ENCODE data around the gene PRELP.

The PRELP gene

DNA sequence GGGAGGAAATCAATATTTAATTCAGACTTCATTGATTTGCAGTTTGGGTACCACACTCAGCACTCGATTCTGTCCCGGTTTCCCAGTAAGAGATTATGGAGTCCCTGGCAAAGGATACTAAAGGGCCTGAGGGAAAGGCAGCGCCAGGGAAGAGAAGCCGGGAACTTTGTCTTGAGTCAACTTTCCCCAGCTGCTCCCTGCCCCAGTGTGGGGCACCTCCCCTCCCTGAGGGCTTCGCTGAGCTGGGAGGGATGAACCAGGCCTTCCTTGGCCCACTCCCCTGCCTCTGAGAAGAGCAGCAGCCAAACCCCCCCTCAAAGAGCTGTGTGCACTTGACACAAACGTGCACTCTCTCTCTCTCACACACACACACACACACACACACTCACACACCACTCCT is 51.0 kb downstream of the PRELP start:
- peak; percentile 39 for DNase-seq

DNA sequence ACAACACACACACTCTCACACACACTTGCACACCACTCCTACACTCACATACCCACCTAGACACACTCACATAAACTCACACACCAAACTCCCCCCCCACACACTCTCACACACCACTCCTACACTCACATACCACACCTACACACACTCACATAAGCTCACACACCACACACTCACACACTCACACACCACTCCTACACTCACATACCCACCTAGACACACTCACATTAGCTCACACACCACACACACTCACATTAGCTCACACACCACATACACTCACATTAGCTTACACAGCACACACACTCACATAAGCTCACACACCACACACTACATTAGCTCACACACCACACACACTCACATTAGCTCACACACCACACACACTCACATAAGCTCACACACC is 51.4 kb downstream of the PRELP start:
- no peak for DNase-seq

DNA sequence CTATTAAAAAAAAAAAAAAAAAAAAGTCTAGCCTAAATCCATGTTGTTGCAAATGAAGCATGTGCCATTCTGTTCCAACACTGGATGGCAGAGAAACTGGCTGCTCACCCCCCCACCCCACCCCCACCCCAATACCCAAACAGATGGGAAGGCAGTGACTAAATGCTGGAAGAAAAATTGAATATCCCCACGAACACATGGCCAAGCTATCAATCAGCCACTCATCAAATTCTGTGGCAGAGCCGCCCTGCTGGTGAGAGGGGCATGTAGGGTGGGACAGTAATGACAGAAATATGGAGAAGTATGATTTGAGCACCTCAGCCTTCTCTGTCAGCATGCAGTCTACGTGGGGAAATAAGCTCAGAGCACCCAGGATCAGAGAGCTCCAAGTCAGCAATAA is 52.5 kb downstream of the PRELP start:
- peak; percentile 75 for DNase-seq

DNA sequence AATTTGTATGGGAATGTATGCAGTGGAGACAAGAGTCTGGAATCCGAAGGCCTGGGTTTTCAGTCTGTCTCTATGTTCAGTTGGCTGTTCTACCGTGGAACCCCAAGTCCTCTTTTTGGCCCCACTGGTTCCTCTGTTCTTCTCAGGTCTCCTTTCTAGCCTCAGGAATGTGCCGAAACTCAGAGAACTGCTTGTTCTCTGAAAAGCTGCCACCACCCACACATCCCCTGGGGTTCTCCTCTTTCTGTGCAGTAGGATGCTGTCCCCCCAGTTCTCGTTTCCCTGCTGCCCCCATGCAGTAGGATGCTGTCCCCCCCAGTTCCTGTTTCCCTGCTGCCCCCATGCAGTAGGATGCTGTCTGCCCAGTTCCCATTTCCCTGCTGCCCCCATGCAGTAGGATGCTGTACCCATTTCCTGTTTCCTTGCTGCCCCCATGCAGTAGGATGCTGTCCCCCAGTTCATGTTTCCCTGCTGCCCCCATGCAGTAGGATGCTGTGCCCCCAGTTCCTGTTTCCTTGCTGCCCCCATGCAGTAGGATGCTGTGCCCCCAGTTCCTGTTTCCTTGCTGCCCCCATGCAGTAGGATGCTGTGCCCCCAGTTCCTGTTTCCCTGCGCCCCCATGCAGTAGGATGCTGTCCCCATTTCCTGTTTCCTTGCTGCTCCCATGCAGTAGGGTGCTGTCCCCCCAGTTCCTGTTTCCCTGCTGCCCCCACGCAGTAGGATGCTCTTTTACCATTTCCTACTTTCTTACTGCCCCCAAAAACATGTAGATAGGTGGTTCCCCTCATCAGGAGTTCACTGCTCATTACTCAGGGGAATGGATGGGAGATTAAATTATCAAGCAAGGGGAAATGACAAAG is 53.6 kb downstream of the PRELP start:
- DNase-seq: no peak

DNA sequence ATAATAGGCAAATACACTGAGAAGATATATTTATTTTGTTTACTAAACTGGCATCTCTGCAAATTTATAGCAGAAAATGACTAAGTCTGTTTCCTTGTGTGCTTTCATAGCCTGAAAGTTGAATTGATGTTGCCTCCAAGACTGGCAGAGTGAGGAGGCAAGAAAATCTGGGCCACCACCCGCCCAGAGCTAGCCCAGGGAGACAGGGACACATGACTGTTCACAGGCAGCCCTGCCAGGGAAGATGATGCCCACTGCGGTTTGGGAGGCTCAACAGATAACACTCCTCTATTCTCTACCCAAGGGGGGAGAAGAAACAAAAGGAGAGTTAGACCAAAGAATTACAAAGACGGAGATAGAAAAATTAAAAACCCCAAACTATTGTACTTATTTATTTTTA is 55.5 kb downstream of the PRELP start:
- no peak for DNase-seq

DNA sequence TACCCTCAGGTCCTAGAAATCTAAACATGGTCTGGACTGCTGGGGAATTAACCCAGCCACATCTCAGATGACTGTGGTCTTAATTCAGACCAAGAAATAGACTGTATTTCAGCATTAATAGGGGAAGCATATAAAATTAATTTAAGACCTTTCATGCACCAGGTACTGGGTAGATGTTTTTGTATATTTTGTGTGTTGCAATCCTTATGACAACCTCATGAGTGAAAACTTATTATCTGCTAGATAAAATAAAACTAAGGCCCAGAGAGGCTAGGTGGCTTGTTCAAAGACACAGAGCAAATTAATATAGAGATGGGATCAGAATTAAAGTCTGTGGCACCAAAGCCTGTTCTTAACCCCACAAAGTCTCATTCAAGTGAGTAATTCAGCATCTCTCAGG is 58.4 kb downstream of the PRELP start:
- DNase-seq: no peak

DNA sequence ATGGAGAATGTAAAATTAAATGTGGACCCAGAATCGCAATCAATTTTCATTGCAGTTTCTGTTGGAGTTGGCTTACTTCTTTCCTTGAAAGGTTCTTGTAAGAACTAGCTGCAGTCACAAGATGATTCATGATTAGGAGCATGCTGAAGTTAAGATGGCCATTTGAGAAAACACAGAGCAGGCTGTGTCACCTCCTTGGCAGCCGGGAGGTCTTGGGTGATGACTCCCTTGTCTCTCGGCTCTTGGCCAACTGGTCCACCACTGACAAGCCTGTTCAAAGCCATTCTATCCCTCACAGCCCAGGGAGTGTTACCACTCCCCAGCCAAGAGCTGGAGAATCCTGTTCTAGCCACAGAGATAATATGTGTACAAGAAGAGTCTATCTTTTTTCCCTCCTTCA is 58.9 kb downstream of the PRELP start:
- DNase-seq: no peak

DNA sequence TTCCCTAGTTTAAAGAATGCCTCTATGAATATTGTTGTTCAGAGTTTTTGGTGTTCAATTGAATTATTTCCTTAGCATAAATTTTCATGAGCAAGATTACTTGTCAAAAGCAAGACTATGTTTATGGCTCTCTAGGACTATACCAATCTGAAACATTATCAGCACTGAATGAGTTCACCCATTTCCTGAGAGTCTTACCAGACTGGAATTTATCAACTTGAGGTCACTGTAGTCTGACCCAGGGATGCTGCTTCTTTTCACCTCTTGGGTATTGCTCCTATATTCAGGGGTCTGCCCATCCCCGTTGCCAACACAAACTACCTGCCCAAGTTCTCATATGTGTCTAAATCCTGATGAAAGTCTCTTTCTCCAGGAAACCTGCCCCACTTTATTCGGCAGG is 61.0 kb downstream of the PRELP start:
- no peak for DNase-seq

DNA sequence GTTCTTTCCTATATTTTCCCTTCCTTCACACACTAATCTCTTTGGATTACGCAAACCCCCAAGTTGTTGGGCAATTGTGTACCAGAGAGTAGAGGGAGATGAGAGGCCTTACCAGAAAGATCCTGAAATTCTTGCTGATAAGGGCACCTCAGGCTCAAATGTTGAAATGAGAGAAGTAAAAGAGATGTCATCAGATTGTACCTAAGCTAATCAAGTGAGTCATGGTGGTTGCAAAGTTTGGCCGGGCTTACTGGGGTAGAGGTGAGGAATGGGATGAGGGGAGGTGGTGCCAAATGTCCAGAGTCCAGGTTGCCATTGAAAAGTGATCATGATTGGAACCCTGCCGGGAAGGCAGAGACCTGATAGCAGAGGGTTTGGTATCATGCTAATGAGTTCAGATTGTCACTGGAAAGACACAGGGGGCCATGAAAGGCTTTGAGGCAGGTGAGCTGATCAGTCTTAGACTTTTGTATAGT is 61.4 kb downstream of the PRELP start:
- no peak for DNase-seq

DNA sequence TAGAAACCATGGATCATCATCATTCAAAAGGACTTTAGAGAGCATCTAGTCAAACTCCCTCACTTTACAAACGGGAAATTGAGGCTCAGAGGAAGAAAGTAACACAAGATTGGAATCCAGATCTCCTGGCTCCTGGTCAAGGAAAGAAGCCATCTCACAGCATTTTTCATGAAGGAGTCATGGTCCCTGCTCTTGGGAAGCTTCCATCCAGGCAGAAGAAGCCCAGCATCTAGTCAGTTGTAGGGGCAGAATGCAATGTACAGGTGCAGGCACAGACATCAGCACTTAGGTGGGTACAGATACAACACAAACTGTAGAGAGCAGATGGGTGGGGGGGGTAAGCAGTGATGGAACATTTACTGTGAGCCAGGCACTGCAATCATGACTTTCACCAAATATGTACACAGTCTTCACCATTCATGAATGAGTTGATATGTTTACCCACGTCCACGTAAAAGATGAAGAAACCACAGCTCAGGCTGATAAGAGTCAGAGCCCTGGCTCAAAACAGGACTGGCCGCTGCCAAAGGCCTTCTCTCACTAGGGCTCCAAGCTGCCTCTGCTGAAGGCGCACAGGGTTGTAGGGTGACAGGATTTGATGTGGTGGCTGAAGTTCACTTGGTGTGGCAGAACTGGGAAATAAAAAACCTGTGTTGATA is 62.3 kb downstream of the PRELP start:
- no peak for DNase-seq

DNA sequence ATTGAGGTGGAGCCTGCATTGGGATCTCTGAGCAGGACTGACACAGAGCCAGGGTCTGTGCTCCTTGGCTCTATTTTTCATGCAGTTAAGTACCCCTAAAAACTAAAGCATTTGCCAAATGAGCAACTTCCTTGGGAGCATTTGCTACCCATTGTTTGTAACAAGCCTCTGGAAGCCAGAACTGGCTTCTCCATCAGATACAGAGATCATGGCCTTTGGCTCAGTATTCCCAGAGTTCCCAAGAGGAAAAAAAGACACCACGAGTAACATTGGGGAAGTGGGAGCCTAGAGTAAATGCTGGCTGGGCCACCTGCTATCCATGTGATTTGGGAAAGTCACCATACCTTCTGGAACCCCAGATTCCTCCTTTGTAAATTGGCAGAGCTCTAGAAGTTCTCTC is 63.1 kb downstream of the PRELP start:
- no peak for DNase-seq

DNA sequence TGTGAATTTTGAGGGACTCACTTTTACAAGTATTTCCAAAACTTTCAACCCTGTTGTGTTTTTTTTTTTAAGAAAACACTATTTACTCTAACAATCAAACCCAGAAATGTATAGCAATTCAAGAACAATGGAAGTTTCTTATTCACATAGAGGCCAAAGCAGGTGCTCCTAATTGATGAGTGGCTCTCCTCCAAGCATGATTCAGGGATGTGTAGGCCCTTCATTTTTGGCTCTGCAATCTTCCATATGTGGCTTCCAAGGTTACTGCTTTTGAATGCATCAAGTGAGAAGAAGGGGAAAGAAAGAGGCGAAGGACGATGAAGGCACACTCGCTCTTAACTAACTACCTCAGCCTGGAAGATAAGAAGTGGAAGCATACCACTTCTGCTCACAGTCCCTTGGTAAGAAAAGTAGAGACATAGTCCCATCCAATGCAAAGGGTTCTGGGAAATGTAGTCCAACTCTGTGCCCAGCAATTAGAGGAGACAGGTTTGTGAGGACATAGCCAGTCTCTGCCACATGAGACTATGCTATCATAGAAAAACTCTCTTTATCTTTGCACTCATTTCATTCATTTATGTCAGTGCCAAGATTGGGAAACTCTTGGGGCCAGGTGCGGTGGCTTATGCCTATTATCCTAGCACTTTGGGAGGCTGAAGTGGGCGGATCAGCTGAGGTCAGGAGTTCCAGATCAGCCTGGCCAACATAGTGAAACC is 64.4 kb downstream of the PRELP start:
- no peak for DNase-seq
